Middle frontal gyrus (tissue), 1 donor: ENCODE results near the gene RIN3.
"Not testable (repeated sequence)": the region's sequence is repeated elsewhere in the genome, so short reads cannot be mapped to it uniquely, and the experiment has no call there.

Experiments
- DNase-seq: peaks from one replicate; pipeline ENCODE4 v3.0.0-alpha.2; 2015; ENCODE audit warnings: low spot score; ENCODE audit errors: extremely low spot score

RIN3 gene

DNA sequence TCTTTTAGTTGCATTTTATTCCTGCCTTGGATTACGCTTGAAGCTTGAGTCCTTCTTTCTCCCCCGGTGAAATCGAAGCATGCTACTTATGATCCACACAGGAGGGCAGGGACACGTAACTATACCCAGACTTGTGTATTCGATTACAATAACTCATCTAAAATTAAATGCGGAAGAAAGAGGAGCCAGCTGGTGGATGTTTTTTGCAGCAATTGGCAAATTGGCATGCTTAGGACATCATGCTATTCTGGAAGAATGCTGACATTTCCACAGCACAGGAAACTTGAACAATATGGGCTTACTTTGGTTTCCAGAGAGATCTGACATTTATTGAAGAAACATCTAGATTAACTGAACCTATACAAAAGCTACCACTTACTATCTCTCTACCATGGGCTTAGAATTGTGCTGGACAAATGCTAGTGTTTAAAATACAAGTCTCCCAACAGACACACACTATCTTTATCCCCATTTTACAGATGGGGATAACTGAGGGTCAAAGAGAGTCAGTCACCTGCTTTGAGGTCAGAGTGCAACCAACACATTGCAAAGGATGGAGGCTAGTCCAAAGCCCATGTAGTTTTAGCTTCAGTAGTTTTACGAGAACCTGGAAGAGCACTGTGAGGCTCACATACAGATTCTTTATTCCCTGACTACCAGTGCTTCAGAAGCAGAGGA is 198.5 kb downstream of the RIN3 start:
- no peak for DNase-seq

DNA sequence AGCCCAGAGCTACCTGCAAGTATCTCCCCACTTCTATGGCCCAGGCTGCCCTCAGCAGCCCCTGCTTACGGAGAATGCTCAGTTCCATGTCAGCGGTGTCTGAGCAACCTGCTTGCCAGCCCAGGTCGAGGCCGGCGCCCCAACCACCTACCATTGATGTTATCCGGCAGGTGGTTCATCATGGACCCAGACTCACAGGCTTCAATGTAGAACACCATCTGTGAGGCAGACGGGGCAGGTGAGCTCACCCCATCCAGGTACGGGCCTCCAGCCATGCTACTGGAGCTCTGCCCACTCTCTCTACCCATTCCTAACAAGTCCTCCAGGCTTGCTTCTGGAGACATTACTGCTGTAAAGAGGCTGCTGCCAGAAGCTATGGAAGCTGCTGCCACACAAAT is 199.1 kb downstream of the RIN3 start:
- DNase-seq = no peak

DNA sequence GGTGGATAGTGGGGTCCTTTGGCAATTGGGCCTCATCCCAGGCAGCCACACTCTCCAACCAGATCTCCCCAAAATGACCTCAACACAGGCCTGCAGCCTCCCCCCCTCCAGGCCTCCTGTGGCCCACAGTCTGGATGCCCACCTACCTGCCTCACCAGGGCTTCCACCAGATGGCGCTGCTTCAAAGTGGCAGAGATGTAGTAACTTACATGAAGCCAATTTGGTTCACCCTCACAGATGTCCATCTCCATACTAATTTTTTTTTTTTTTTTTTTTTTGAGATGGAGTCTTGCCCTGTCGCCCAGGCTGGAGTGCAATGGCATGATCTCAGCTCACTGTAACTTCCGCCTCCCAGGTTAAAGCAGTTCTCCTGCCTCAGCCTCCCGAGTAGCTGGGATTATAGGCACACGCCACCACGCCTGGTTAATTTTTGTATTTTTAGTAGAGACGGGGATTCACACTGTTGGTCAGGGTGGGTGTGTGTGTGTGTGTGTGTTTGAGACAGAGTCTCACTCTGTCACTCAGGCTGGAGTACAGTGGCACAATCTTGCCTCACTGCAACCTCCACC is 201.2 kb downstream of the RIN3 start:
- not testable (repeated sequence) for DNase-seq

GRCh38 chr14:92716131-92716530 is 202.6 kb downstream of the RIN3 start:
- no peak for DNase-seq

DNA sequence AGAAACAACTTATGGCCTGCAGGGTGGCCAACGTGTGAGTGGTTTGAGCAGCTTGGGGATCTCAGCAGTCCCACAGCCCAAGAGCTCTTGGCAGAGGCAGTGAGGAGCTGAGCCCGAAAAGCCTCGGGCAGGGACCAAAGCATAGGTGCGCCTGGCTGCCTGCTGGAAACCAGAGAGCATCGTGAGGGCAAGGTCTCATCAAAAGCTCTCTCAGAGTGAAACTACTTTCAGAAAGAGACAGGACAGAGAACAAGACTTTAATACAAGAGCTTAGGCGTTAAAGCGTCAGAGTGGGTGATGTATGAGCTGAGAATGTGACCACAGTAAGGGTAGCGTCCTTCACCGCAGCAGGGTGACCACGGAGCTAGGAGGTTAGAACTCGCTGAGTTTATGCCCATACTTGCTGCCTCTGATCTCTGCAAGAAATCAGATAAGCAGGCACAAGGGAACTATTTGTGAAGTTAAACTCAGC is 204.0 kb downstream of the RIN3 start:
- no peak for DNase-seq

- no peak for DNase-seq
These were observed 205.1 kb downstream of the RIN3 start for GRCh38 chr14:92718664-92719063.

GRCh38 chr14:92719421-92719820 is 205.8 kb downstream of the RIN3 start:
- no peak for DNase-seq

GRCh38 chr14:92719890-92720323 is 206.3 kb downstream of the RIN3 start:
- DNase-seq = no peak

GRCh38 chr14:92724516-92725340 is 211.1 kb downstream of the RIN3 start:
- no peak for DNase-seq

DNA sequence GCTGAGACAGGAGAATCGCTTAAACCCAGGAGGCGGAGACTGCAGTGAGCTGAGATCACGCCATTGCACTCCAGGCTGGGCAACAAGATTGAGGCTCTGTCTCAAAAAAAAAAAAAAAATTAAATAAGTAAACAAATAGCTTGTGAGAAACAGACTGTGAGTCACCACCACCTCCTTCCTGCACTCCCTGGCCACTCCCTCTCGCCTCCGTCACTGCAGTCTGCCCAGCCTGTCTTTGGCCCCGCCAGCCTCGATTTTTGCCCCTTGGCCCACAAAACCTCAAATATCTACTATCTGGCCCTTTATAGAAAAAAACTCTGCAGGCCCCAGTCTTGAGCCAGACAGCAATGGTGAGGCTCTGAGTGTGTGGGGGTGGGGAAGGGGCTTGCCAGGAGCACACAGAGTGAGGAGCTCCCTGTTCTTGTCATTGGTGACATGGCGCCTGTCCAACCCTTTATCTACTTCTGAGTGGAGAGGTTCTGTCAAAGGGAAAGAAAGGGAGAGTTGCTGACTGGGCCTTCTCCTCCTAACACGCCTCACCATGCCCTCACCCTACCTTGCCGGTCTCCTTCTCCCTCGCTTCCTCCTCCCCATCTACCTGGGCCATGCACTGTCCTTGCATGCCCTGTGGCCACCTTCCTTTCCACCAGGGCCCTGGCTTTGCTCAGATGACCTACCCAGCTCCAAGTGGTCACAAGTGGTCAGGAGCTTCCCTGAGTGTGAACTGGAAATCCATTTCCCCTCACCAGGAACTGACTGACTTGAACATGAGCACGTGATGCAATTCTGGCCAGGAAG is 212.8 kb downstream of the RIN3 start:
- no peak for DNase-seq

DNA sequence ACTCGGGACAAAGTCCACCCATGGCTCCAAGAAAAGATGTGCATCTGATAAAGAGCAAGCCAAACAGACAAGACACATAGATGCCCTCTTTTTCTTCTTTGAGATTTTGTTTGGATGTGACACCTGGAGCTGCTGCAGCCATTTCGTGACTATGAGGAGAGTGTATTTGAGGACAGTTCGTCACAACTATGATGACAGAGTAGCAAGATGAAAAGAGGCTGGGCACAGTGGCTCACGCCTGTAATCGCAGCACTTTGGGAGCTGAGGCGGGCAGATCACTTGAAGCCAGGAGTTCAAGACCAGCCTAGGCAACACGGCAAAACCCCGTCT is 213.3 kb downstream of the RIN3 start:
- DNase-seq = no peak

DNA sequence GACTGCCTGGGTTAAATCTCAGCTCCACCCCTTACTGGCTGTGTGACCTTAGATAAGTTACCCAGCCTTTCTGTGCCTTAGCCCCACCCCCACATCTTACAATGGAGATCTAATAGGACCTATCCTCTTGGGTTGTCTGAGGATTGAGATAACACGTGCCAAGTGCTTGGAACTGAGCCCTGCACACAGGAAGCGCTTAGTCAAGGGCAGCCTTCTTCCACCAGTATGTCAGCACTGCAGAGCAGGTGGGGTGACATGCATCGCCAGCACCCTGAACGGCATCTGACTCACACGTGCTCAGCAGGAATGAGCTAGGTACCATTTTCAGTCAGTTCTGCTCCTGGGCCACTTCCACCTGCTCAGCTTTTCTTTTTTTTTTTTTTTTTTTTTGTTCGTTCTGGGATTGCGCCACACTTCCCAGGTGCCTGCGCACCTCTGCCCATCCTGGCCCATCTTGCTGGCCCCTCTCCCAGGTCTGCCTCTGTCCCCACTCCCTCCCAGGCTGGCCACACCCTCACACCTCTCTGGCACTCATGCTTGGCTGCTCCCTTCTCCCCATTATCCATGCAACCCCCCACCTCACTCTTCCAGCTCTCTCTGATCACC is 215.3 kb downstream of the RIN3 start:
- no peak for DNase-seq

DNA sequence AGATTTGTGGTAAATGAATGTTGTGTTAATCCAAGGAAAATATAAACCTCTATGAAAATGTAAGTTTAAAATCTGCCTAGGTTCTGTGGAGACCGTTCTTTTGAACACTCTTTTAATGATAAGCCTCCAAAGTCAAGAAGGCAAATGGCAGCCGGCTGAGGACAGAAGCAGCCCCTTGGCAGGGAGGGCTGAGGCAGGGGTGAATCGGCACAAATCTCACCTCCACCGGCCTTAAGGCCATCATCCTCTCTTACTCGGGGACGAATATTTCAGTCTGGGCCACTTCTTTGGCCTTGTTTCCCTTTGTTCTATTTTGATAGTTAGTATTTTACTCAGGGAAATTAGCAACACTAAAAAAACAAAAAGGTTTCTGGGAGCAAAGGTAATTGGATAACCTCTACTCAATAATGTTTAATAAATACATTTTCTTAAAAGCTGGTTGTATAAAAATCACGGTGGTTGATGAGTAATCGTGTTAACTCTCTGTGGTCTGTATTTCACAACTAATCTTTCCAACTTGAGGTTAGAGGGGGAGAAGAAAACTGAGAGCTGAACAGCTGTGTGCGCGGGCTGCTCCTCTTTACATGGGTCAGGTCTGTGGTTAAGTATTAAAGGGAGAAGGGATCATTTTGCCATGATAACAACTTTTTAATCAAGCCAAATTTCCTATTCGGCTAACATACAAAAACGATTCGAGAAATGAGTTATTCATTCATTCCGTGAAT is 216.2 kb downstream of the RIN3 start:
- no peak for DNase-seq

DNA sequence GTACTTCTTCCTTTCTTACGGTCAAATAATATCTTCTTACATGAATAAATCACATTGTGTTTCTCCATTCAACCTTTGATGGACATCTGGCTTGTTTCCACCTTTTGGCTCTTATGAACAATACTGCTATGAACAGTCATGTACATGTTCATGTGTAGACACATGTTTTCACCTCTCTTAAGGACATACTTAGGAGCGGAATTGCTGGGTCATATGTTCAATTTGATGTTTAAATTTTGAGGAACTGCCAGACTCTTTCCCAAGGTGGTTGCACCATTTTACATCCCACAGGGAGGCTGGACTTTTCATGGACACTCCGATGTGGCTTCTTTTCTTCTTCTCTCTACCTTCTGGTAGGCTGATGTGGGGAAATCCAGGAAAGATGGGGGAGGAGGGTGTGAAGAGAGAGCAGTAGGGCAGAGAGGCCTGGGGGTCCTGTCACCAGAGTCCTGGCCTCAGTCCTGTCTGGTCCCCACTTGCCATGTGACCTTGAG is 218.1 kb downstream of the RIN3 start:
- DNase-seq = no peak

DNA sequence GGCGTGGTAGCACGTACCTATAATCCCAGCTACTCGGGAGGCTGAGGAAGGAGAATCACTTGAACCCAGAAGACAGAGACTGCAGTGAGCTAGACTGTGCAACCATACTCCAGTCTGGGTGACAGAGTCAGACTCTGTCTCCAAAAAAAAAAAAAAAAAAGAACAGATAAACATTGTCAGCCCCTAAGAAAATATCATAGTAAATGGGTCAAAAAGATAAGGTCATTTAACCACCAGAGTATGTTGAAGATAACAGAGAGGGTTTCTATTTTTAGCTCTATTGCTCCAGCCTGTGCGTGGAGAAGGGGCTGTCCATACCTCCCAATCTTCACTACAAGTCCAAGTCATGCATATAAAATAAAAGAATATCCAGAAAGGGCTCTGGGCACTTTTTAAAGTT is 219.4 kb downstream of the RIN3 start:
- DNase-seq = no peak

- DNase-seq = no peak
These were observed 221.0 kb downstream of the RIN3 start for GRCh38 chr14:92734618-92735017.

DNA sequence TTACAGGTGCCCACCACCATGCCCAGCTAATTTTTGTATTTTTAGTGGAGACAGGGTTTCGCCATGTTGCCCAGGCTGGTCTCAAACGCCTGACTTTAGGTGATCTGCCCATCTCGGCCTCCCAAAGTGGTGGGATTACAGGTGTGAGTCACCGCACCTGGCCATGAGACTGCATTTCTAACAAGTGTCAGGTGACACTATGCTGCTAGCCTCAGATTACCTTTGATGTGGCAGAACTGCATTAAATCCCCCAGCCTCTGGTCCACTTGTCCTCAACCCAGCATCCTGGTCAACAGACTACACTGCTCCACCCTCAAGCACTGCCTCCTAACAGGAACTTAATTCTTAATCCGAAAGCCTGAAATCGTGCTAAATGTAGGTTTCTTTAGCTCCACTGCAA is 221.8 kb downstream of the RIN3 start:
- DNase-seq = no peak

- DNase-seq = no peak
These were observed 223.6 kb downstream of the RIN3 start for GRCh38 chr14:92737206-92737605.

- DNase-seq = no peak
These were observed 224.1 kb downstream of the RIN3 start for GRCh38 chr14:92737619-92738188.
